ENCODE measurements around the gene ZNRF3.
"Not testable (repeated sequence)": the region's sequence is repeated elsewhere in the genome, so short reads cannot be mapped to it uniquely, and the experiment has no call there.

ZNRF3 gene

DNA sequence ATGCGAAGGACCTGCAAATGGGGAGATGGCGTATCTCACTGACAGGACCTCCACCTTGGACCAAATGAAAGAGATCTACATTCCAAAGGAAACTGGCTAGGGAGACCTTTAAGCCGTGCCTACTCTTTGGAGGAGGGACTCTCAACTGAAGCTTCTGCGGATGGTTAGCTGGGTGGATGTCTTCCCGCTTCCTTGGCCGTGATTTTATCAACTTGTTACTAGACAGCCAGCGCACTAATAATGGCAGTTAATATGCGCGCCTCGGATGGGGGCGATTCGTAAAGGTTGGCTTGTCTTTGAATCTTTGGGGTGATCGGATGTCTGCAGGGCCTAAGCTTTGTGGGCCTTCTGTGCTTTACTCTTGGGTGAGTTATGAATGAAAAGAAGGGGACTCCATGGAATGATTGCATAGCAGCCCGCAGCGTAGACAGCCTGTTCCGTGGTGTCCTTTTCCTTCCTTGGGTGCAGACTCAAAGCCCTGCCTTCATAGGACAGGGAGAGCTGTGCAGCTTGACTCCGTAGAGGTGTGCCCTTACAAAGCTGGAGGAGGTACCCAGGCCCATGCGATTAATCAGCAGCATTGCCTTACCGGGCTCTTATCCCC lies 1.5 kb downstream of the ZNRF3 start:
- no peak for ATAC-seq

DNA sequence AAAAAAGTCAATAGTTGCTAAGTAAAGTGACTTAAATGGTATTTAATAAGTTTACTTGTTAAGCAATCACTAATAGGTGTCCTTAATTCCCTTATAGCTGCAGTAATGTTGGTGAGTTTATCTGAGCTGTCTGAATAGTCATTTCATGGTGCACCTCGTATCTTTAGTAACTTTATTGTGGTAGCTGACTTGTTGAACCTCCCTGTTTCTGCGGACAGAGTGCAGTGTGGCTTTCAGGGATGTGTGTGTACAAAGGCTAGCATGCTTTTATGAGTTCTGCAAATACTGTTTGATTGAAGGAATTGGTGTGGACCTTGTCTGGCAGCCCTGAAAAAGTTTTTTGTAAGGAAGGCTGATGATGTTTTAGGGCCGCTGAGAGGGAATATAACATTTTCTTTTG lies 2.6 kb downstream of the ZNRF3 start:
- no peak for ATAC-seq

DNA sequence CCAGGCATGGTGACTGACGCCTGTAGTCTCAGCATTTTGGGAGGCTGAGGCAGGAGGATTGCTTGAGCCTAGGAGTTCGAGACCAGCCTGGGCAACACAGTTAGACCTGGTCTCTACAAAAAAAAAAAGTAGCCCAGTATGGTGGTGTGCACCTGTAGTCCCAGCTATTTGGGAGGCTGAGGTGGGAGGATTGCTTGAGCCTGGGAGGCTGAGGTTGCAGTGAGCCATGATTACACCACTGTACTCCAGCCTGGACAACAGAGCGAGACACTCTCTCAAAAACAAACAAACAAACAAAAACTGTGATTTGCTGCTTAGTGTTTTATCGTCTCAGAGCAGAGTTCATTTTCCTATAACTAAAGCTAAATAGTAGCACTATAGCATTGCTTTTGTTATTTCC lies 3.3 kb downstream of the ZNRF3 start:
- not testable (repeated sequence) for ATAC-seq

DNA sequence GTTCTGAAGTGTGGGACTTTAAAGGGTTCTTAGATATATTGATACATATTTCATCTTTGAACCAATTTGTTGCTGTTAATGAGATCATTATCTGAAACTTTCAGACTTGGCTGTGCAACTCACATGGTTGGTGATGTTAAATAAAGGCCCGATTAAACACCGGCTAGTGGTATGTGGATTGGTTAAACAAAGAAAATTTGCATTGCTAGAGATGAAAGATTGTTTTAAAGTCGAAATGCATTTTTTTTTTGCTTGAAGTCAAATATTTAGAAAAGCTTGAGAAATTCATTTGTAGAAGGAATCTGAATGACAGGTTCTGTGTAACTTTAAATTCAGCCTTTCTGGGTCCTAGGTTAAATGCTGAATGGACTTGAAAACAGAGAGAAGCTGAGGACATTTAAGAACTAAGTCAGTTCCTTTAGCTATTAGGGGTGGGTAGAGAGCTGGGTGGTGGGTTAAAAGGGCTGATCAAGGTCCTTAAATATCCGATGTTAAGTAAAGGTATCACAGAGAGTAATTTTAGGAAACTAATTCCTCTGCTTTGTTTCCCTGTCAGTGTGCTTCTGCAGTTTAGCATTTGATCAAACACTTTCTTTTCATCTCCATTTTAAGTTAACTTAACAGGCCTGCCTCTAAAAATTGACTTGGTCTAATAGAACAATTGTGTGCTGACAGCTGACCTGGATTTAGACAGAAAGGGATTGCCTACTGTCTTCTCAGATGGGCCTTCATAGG lies 4.5 kb downstream of the ZNRF3 start:
- ATAC-seq: no peak

DNA sequence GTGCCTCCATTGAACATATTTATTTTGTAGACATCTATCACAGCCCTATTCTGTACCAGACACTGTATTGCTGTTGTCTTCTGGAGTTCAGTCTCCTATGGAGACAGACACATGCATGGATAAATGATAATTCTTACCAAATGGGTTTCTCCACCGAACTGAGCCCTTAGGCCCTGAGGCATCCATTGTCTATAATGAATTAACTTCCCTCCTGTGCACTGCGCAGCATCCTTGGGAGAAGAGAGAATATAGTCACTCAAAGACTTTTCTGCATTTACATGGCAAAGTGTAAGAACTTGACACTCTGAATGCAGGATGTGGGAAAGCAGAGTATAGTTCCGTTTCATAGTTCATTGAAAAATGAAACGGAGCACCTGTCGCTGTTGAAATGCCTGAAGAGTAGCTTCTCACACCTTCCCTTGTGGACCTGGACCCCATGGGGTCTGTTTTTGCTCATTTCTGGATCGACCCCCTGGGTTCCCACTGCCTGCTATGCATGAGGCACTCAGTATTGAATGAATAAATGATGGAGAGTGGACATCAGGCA lies 6.2 kb downstream of the ZNRF3 start:
- ATAC-seq: no peak

DNA sequence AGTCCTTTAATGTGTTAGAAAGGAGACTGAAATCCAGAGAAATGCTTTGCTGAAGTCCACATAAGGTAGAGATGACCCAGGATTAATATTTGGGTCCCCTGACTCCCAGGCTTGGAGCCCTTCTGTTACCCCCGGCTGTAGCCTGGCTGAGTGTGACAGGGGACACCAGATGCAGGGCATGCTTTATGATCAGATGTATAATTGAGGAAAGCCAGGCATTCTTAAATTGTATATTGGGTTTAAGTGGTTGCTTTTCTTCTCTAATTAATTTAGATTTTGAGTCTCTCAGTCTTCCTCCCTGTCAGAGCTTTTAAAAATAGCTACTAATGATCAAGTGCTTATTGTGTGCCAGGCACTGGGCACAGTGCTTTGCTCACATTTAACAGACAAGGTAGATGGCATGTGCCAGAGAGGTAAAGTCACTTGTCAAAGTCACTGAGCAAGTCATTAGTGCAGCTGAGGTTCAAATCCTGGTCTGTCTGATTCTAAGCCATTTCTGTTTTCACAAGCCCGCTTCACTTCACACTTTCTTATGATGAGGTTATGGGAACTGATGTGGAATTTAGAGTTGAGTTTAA lies 7.9 kb downstream of the ZNRF3 start:
- ATAC-seq: no peak

DNA sequence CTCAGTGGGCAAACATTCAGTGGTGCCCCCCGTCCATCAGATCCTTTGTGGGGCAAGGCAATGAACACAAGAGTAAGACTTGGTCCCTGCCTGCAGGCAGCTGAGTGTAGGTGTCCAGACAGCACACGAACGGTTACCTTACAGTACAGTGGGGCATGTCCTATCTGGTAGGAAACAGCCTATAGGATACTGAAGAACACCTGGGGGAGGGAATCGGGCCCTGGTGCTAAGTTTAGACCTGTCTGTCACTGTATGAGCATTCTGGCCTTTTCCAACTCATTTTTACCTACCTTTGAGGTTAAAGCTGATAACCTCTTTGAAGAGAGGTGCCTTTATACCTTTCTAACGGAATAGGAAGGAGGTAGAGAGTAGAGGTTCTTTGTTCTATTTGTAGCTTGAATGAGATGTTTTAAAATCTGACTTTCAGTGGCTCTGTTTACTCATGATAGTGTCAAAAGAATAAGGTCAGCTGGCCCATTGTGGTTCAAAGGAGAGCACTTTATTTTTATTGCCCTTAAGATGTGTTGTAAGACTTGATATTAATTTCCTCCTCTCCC lies 8.9 kb downstream of the ZNRF3 start:
- ATAC-seq: no peak

DNA sequence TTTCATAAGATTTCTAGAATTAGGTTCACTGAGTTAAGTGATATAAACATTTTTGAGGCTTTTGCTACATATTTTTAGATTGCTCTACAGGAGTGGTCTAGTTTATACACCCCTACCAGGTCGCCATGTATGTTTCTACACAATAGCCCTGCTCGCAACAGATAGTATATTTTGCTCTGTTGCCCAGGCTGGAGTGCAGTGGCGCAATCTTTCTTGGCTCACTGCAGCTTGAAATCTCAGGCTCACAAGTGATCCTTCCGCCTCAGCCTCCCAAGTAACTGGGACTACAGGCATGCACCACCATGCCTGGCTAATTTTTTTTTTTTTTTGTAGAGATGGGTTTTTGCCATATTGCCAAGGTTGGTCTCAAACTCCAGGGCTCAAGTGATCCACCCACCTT lies 10.4 kb downstream of the ZNRF3 start:
- no peak for ATAC-seq

DNA sequence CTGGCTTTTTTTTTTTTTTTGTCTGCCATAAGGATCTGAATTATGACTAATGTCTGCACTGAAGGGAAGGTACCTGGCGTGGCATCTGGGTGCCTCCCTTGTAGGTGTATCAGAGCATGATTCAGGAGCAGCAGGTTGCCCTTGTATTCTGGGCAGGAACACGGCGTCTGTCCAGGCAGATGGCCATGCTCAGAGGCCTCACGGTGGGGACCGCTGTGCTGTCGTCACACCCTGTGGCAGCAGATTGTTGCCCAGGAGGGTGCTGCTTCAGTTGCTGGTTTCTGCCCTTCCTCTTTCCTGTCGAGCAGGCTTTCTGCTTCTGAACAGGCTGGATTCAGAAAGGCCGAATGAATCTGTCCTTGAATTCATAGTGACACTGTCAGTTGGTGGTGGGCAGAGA lies 11.0 kb downstream of the ZNRF3 start:
- no peak for ATAC-seq

DNA sequence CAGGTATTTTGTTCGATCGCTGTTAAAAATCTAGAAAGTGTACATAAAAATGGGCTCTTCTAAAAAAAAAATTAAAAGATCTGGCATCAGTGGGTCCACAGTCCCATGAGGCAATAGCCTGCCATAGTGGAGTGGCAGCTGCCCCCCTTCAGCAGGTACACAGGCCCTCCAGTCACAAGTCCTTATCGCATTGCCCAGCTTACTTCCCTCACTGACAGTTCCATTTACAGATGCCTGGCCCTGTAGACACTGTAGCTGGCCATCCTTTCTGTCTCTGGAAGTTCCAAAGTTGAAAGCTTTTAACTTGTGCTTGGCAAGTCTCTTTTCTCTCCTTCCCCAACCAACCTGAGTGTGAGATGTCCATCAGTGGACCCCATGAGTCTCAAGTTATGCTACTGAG lies 11.4 kb downstream of the ZNRF3 start:
- ATAC-seq: no peak

DNA sequence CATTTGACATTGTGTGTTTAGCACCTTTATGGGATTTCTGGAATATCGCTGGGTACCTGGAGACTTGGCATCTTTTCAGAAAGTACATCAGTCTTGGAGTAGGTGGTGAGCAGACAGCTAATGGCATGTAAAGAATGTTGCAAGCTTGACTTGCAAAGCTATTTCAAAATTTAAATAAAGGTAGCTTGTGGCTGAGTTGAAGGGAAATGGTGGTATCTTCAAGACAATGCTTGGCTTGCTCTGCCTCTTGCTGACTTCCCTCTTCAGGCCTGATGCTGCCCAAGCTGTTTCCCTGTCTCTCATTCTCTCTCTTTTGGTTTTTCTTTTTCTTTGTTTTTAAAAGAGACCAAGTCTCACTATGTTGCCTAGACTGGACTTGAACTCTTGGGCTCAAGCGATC lies 13.2 kb downstream of the ZNRF3 start:
- no peak for ATAC-seq

DNA sequence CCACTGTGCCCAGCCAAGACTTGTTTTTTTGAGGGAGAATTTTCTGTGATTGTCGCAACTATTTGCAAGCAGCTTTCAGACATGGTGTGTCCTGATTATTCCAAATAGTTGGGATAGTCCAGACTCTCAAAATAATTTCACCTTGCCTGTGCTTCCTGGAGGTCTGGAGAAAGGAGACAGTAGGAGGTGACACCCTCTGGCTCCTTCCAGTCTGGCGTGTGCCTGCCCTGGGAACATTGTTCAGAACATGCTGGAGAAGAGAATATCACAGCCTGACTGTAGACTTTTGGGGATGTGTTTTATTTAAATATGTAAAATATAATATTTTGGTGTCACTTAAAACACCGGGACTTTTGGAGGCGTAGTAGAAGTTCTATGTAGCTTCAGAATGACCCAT lies 14.9 kb downstream of the ZNRF3 start:
- ATAC-seq: no peak

DNA sequence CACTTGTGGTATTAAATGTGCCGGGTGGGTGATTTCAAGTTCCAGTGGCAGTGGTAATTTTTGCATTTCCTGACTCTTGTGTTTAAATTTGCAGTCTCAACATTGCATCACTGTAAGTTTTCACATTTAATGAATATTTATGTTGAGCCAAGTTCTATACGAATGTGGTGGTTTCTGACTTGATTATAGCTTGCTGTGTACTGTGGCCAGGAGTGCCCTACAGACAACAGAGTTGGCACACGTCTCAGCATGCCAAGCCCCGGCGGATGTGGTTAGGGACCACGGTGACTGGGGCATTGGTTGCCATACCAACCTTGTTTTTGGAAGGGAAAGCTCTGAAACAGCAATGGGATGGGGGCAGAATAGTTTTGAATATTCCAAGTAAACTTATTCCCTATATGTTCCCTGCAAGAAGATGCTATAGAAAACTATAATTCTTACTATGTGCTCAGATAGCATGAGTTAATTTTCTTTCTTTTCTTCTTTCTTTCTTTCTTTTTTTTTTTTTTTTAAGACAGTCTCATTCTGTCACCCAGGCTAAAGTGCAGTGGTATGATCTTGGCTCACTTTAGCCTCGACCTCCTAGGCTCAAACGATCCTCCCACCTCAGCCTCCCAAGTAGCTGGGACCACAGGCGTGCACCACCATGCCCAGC lies 16.0 kb downstream of the ZNRF3 start:
- peak in 1 of 2 donors; percentile 59 for ATAC-seq

DNA sequence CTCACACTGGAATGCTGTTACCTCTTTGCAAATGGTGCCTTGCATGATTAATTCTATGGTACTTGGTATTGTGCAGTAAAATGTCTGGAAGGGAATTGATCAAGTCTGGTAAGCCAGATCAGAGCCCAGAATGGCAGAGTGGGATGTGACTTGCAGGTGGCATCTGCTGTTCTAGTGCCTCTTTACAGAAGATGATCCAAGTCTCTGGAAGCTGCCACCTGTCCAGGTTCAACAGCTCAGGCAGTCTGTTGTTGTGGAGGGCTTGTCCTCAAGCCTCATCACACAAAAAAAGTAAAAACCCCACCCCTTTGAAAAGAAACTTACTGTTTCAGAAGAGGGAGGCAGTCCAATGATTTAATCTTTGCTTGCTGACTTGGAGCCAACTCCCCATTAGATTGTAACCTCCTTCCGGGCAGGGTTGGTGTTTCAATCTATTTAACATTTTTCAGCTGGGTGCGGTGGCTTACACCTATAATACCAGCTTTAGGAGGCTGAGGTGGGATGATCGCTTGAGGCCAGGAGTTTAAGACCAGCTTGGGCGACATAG lies 17.1 kb downstream of the ZNRF3 start:
- no peak for ATAC-seq

DNA sequence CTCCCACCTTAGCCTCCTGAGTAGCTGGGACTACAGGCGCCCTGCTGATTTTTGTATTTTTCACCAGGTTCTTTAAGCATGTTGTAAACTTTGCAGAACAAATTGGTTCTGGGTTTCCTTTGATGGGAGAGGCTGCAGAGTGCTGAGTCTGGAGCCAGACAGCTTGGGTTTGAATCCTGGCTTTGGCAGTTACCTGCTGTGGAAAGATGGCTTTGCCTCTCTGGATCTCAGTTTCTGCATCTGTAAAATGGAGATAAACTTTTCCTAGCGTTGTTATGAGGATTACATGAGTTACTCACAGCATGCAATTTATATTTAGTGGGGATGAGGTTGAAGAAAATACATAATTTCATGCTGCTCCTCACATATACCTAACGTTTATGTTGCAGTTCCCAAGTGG lies 19.1 kb downstream of the ZNRF3 start:
- no peak for ATAC-seq

DNA sequence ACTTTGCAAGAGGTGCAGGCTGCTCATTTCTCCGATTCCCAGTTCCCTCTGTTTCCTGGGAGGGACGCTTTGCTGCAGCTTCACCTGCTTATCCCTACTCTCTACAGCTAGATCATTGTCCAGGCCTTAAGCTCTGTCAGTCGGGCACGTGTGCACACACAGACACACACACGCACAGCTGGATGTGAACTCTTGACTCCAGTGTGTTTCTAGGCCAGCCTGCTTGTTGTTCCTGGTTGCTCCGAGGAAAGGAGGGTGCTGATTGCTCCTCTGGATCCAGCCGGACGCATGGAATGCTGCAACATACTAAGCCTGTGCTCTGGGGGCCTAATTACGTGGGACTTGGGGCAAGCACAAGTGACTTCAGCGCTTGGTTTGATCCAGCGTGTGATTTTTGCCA lies 19.7 kb downstream of the ZNRF3 start:
- ATAC-seq: no peak

DNA sequence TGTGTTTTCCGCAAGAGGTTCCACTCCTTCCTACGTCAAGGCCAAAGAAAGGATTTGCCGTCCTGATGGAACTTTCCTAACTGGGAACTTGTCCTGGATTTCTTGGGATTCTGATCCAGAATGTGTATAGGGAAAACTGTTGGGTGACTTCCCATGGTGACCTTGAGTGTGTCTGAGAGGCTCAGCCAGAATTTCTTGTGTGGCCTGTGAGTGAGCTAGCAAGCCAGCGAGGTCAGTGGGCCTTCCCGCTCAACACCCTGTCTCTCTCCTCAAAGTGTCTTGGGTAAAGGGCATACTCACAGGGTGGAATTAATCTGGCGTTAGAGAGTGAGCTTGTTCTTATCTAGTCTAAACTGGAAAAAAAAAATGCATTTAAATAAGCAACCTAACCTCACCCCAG lies 20.4 kb downstream of the ZNRF3 start:
- ATAC-seq: no peak

DNA sequence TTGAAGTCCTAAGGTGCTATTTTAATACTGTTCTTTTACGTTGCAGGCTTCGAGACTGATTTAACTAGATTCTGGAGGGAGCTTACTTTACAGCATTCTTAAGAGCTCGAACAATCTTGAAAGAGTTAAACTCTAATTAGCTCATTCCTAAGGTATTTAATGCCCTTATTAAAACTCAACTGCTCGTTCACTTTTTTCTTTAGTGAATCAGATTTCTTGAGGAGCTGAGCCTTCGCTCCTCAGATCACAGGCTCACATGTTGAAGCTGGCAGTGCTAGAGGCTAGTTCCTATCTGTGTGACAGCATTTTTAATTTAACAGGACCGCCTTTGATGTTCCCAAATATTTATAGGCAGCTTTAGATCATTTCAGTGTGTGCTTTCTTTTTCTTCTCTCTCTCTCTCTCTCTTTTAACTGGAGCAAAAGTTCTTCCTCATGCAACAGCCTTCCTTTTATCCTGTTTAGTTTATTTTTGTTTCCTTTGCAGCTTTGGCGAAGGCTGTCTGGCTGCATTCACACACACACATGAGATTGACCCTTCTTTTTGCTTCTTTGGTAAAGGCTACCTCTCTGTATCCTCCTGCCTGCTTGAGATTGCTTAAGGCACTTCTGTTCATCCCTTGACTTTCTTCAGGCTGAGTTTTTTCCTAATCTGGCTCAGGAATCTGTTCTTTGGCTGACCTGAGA lies 21.0 kb downstream of the ZNRF3 start:
- ATAC-seq: no peak

DNA sequence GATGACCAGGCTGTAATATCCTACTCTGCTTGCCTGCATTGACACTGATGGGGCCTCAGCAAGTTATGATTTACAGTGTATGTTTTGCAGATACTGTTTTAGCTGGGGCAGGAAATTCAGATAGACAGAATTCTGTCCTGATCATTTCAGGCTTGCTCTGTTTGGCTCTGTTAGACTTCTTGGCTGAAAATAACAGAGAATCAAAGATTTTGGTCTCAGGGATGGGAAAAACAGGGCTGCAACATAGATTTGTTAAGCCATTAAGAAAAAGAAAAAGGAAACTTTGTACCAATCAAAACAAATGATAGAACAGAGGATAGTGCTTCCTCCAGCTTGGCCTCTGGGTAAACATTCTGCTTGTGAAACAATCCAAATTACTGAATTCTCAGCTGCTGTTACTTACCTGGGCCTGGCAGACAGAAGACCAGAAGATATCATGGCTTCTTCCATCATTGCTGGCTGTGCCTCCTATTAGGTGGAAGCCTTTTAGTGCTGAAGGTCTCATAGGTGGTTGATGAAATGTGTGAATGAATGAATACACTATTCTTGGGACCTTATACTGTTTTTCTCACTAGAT lies 22.0 kb downstream of the ZNRF3 start:
- ATAC-seq: no peak

DNA sequence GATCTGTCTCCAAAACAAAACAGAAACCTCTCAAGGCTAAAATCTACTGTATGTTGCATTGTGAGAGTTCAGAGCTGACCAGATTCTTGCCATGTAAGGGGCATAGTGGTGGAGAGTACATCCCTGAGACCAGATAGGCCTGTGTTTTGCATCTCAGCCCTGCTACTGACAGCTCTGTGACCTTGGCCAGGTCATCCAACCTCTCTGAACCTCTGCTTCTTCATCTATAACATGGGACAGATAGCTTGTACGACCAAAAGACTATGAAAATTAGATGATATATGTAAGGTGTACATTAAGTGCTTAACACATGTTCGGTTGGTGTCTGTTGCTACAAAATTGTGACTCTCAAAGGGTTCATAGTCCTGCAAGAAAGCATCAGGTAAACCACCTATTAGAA lies 22.9 kb downstream of the ZNRF3 start:
- no peak for ATAC-seq

DNA sequence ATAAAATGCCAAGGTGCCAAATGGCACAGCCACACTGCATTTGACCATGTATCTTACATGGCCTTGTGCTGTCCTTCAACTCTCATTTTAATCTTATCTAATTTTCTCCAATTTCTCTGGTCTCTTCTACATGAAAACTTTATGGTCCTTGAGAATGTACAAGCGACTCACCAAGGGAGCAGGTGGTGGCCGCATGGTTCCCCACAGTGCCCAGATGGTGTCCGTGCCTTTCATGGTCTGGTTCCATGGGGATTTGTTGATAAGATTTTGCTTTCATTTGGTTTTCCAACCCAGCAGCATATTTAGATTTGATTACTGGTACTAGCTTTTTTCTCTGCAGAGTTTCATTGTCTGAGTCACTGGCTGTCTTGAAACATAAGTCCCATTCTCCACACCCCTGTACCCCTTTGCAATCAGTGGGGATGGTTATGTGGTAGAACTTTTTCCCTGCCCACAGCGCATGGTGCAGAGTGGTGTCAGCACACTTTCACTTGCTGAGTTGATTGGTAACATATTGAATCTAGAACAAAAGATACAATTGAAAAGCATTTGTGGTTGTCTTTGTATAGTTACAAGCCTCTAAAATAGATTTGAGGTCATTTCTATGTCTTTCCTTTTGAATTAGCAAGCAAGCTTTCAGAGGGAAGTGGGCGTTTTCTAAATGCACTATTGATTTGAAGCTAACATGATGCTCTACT lies 24.1 kb downstream of the ZNRF3 start:
- ATAC-seq: peak; percentile 66 to 67

All from activated CD4-positive, CD25-positive, alpha-beta regulatory T cell treated with anti-CD3 and anti-CD28 coated beads, Interleukin-2, amount 50 U/mL, for 24 hours (primary cell).